Epidermal melanocyte (primary cell): ENCODE data around the gene GPRC5C.

ENCODE experiments used
- DNase-seq: peaks from one replicate; pipeline ENCODE4 v3.0.0; 2011; ENCODE audit warnings: low spot score; ENCODE audit not compliant: insufficient read length

Gene GPRC5C, protein sequence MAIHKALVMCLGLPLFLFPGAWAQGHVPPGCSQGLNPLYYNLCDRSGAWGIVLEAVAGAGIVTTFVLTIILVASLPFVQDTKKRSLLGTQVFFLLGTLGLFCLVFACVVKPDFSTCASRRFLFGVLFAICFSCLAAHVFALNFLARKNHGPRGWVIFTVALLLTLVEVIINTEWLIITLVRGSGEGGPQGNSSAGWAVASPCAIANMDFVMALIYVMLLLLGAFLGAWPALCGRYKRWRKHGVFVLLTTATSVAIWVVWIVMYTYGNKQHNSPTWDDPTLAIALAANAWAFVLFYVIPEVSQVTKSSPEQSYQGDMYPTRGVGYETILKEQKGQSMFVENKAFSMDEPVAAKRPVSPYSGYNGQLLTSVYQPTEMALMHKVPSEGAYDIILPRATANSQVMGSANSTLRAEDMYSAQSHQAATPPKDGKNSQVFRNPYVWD

DNA sequence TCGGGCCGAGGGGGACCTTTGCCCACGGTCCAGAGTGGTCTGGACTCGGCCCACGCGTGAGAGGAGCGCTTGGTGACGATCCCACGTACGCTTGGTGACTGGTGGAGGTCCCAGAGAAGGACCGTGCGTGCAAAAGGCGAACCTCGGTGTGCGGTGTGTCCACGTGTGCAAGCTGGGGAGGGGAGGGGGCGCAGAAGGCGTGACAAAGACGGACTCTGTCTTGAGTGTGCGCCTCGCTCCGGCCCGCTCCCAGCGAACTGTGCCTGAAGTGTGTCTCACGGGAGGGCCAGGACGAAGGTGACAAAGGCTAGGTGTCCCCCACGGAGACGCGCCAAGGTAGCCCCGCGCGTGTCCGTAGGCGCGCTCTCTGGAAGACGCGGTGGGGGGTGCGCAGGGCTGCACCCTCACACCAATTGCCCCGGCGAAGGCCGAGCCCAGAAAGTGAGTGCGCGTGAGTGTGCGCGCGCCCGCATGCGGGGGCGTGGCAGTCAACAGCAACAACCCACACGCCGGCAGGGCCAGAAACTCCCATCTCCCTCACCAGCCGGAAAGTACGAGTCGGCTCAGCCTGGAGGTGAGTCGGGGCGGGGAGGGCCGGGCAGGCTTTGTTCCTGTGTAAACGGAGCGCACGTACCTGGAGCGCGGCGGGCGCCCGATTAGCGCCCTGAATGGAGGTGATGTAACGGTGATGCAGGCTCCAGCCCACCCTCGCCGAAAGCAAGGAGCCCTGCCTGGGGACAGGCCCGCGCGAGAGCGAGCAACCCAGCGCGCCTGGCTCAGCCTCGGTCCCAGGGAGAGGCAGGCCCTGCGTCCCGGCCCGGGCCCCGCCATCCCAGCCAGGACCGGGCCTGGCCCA is at the start of gene GPRC5C:
GPRC5C (plus strand) TSS at position 521 of the 856 bp plus-strand sequence. CDS start 7,689 bp downstream, outside the sequence.
- no peak for DNase-seq

DNA sequence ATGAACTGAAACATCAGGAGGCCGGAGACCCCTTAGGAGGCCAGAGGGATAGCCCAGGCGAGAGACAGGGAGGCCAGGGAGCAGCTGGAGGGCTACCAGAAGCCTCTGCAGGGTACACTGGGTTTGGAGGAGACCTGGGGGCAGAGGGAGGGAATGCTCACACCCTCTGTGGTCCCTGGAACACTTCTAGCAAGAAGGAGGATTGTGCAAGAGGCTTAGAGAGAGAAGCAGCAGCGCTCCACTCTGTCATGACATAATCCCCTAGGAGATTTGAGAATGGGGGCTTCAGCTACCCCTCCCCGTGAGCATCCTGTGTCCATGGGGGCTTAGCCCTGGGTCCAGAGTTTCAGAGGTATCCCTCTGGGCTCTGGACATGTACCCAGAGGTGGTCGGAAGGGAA is 48.7 kb upstream of the GPRC5C start:
- no peak for DNase-seq

DNA sequence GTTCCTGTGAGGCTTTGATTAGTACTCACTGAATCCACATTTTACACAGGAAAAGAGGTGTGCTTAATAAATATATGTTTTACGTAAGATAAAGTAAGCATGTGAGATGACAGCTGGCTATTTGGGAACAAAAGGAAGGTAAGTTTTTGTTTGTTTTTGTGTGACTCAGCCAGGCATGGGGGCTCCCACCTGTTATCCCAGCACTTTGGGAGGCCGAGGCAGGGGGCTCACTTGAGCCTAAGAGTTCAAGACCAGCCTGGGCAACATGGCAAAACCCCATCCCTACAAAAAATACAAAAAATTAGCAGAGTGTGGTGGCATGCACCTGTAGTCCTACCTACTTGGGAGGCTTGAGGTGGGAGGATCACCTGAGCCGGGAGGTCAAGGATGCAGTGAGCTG is 46.7 kb upstream of the GPRC5C start:
- no peak for DNase-seq

DNA sequence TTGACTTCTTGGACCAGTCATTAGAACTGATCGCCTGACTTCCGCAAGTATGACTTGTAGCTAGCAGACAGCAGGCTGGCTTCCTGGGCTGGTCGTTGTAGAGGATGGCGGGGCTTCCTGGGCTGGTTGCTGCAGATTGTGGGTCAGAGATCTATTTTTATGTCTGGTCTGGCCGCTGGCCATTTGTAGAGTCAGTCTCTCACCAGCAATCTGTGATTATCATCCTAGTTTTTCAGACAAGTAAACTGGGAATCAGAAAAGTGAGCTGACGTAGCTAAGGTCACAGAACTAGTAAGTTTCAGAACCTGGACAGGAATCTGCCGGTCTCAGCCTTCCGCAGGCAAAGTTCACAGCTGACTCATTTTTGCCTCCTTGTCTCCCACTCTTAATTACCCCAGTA is 45.5 kb upstream of the GPRC5C start:
- DNase-seq, result no peak

DNA sequence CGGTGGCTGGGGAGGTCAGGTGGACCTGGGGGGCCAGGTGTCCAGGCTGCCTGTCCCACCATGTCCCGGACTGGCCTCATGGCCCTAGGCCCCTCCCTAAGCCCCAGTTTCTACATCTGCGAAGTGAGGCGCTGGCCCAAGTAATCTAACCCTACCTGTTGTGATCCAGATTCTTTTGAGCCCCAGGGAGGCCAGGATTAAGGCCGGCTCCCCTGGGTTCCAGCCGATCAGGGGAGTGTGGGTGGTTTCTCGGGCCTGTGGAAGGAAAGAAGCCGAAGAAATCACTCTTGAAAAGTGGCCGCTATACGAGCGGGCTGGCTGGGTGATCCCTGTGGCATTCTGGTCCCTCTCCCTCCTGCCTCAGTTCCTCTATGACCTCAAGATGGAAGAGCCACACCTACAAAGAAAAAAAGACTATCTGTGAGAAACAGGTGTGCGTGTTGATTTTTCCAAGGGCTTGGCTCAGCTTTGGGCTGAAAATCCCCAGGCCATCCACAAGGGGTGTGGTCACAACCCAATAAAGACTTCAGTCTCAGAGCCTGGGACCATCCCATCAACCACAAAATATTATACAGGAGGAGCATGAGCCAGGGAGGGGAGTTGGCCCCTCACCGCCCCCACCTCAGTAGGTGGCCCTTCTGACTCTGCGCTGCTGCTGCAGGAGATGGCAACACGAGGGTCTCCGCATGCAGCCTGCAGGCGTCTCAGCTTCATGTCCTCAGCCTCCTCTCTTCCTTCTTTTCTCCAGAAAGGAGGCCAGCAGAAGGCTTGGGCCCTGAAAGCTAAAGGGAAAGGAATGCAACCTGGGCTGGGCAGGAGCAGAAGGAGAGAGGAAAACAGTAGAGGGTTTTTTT is 44.3 kb upstream of the GPRC5C start:
- no peak for DNase-seq

DNA sequence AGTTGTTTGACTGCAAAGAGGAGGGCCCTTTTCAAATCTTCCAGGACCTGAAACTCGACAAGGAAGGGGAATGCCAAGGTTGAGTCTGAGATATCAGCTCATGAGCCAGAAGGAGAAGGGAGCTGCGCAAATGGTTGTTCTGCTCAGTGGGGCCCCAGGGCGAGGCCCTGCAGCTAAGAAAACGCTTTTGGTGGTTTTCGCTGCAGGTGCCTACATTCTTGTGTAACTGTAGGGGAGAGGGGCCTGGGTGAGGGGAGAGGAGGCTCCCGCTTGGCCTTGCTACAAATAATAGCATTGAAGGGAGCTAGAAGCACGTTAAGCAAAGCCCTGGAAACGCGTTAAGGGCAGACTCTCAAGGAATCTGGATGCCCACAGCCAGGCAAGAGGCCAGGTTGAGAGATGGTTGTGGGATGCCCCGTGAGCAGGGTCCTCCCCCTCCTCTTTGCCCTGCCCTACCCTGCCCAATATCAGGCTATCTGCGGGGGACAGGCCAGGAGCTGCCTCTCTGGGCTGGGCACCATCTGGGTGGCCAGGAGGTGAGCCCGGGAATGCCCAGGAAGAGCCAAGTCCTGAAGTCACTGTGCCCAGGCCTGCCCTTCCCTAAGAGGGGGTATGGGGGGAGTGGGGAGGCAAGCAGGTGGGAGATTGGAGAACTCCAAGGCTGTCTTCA is 42.7 kb upstream of the GPRC5C start:
- no peak for DNase-seq

DNA sequence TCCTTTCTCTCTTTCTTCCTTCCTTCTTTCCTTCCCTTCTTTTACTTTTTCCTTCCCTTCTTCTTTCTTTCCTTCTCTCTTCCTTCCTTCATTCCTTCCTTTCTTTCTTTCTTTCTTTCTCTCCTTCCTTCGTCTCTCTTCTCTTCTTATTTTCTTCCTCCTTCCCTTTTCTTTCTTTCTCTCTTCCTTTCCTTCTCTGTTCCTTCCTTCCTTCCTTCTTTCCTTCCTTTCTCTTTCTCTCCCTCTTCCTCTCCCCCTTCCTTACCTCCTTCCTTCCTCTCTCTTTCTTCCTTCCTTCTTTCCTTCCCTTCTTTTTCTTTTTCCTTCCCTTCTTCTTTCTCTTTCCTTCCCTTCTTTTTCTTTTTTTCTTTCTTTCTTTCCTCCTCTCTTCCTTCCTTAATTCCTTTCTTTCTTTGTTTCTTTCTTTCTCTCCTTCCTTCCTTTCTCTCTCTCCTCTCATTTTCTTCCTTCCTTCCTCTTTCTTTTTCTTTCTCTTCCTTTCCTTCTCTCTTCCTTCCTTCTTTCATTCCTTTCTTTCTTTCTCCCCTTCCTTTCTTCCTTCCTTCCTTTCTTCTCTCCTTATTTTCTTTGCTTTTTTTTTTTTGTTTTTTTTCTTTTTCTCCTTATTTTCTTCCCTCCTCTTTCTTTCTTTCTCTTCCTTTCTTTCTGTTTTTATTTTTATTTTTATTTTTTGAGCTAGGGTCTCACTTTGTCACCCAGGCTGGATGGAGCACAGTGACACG is 41.8 kb upstream of the GPRC5C start:
- DNase-seq, result no peak

DNA sequence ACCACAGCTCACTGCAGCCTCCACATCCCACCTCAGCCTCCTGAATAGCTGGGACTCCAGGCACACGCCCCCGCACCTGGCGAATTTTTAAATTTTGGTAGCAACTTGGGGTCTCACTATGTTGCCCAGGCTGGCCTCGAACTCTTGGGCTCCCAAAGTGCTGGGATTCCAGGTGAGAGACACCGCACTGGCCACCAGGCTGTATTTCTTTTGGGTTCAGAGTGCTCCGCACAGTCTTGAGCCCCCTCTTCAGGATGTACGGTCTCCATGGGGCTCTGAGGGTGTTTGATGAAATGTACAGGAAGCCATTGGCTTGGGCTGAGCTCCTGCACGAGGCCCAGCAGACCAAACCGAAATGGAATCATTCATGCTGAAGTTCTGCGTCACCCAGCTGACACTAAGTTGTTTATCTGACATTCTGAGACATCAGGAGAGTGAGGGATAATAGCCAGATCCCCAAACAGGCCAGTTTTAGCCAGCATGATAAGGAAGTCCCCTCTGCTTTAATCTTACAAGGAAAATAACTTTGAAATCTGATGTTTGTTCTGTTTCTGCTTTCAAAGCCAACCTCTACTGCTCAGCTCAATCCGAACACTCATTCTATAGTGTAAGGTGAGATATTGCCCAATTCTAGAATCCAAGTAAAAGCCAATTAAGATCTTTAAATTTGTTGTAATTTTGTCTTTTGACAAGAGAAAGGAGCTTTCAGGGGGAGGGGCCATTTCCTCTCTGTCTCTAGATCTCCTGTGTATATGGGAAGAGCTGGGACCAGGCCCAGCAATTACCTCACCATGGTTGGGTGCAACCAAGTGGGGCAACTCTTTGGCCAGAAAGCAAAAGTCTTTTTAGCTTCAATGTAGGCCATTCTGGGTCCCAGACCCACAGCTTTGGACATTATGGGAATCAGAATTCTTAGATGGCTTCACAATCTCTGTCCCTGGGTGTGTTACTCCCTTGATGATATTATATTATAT is 40.9 kb upstream of the GPRC5C start:
- DNase-seq, result no peak

DNA sequence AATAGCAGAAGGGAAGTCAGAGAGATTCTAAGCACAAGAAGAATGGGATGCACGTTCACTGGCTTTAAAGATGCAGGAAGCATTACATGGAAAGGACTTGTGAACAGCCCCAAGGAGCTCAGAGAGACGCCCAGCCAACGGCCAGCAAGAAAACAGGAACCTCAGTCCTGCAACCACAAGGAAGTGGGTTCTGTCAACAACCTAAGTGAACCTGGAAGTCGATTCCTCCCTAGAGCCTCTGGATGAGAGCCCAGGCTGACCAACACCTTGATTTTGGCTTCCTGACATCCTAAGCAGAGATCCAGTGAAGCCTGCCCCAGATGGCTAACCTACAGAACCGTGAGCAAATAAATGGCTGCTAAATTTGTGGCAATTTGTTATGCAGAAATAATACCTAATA is 40.1 kb upstream of the GPRC5C start:
- DNase-seq, result no peak

DNA sequence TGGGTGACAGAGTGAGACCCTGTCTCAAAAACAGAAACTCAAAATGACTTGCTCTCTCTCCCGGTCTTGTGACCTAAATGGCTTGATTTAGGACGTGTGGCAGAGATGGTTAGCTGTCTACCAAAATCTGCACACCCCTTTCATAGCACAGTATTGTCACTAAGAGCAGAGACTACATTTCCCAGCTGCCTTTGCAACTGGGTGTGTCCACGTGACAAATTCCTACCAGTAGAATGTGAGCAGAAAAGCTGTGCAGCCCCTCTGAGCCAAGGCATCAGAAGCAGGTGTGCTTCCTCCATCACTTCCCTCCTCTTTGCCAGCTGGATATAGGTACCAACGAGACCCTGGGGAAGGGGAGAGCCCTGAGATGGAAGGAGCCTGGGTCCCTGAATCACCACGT is 39.0 kb upstream of the GPRC5C start:
- DNase-seq, result no peak

DNA sequence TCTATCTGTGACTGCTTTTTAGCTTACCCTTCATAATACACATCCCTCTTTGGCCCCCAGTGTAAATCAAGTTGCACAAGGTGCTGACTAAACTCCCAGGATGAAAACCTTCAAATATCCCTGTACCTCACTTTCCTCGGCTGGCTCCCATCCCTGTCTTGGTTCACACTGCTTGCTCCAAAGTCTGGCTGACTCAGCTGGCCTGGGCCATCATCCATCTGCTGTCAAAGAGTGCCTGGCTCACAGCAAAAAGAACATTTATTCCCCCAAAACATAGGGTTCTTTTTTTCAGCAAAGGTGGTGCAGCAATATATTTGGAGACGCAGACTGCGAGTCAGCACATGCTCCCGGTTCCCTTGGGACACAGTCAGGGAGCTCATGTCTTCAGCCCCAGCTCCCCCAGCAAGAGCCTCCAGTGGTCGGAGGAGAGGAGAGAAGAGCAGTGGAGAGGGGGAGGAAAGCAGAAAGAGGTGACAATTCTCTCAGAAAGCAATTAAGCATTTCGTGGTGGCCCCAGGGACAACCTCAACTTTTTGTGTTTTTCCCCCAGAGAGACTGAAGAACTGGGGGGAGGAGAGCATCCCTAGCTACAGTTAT is 38.4 kb upstream of the GPRC5C start:
- no peak for DNase-seq

DNA sequence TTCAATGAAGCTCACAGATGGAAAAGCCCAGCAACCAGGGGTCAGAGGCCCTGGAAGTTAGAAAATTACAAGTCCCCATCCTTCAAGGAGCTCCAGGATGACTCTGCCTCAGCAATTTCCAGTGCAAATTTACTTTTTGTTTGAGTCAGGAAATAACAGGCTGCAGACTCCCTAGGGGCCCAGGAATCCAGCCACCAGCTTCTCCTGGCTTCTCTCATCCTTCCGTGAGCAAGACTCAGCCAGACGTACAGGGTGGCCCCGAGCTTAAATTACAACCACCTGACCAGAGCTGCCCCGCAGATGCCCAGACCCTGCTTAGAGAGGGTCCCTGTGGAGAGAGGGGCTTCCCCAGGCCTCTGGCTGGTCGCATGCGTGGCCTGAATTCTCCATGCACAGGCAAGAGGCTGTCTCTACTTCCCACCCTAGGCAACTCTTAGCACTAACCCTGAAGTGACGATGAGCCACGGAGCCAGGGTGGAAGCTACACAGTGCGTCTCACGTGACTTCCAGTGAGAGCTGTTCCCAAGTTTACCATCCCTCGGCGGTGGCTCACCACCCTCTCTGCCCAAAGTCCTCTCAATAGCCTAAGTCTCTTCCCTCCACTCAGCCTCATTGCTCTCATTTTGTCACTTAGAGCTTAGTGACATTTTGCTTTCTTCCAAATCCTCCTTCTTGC is 37.5 kb upstream of the GPRC5C start:
- DNase-seq, result no peak

DNA sequence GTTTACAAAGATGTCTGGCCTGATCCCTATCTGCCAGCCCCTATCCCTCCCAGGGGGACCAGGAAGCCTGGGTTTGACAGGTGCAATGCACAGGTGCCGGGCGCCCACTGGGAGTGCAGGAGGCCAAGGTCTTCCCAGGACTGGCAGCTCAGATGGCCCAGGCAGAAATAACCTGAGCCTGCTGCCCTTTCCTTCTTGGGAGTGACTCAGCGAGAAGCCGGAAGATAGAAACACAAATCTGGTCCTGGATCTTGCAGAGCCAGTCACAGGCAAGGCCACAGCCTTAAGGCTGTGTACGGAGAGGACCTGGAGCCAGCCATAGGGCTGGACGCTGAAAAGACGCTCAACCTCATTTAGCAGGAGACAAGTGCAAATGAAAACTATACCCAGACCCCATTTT is 36.9 kb upstream of the GPRC5C start:
- no peak for DNase-seq

DNA sequence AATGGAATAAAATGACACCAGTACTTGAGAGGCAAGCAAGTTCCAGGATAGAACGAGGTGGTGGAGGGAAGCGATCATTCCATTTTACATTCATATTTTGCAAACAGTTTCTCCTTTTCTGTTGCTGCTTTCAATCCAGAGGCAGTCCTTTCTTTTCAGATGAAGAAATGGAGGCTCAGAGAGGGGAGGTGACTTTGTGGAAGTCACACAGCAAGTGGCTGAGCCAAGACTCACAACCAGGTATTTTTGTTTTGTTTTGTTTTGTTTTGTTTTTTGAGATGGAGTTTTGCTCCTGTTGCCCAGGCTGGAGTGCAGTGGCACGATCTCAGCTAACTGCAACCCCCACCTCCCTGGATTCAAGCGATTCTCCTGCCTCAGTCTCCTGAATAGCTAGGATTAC is 35.3 kb upstream of the GPRC5C start:
- DNase-seq, result no peak

DNA sequence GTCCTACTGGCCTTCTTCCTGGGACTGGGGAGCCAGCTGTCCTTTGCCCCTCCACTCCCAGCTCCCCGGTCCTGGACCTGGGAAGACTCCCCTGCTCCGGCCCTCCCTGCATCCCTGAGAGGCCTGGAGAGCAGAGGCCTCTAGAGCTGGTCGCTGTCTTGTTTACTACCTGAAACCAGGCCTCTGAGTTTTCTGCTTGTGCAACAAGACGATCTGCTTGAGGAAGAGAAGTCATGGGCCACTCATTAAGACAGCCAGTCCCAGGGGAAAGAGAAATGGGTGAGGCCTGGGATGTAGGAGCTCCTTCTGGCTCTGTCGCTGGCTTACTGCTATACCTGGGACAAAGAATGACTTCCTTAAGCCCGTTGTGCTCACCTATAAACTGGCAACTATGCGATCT is 29.8 kb upstream of the GPRC5C start:
- no peak for DNase-seq

DNA sequence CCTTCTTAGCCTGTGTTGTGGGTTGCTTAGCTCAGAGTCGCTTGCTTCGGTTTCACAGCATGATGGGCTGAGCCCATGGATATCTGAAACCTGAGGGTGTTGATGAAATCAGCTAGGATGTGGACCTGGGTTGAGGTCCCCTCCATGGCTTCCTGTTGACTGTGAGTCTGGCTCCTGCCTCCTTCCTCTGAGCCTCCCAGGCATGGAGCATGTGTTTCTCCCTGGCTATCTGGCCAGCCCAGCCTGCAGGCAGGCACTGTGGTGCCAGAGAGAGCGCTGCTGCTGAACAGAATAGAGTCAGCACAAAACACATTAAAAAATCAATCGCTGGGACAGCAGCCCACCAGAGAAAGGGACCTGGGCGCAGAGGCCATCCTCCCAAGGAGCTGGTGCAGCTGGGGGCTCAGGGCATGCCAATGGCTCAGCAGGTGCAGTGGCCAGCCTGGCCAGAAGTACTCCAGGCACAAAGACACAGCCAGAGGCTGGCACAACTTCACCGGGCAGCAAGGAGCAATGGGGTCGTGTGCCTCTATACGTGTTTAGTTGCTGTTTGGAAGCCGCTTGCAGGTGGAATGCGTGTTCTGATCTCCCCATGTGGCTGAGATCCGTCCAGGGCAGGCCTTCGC is 28.3 kb upstream of the GPRC5C start:
- DNase-seq, result no peak

DNA sequence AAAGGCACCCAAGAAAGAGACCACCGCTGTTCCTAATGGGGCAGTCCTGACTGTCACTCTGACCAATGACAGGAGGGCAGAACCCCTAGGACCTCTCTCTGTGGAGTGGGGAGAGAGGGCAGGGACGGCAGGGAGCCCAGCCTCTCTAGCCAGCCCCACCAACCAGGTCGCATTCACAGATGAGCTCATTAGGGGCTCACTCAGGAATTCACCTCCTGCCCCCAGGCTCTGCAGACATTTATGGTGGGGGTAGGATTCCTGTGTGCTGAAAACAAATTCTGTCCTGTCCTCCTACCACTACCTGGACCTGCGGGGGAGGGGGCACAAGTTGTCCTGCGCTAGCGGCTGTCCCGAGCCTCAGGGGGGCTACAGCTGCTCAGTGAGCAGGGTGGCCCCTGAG is 27.7 kb upstream of the GPRC5C start:
- no peak for DNase-seq

DNA sequence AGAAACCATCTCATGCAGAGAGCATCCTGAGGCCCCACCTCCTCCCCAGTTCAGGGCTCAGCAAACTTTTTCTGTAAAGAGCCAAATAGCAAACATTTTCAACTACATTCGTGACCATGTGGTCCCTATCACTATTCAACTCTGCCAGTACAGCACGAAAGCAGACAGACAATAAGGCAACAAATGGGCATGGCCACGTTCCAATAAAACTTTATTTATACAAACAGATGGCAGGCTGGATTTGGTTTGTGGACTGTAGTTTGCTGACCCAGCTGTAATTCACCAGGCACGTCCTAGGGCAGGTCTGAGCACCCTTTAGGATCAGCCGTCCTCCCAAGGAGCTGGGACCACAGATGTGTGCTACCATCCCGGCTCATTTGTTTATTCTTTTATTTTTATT is 27.1 kb upstream of the GPRC5C start:
- no peak for DNase-seq
